Heart left ventricle (tissue), 16 donors: ENCODE measurements around the gene ZNF865. TPM values are rescaled to one million over a fixed set of nuclear protein-coding genes. Genes with fewer than 3 reads are reported as not detected.
A peak's percentile ranks its signal among the peaks of the same experiment; 100 is the strongest.

Source experiments
- ATAC-seq, 4 donors: fragments of 200-7000 bp; cut with Tn5 transposase; one replicate each; pipeline ENCODE4 v1.9.1; 2020 to 2022; ENCODE audit warnings: moderate library complexity in 4 of 4, mild to moderate bottlenecking in 3 of 4, moderate number of reproducible peaks in 1 of 4
- DNase-seq, 5 donors: peaks; one replicate each; pipeline ENCODE4 v3.0.0-alpha.2; 2020
- H3K27ac ChIP-seq, 12 donors: fragments of 200-600 bp; sonication (generic) in 4 of 12; one replicate each; pipeline versions ENCODE4 v1.5.0 to v1.8.0; 2016 to 2022; ENCODE audit warnings: mild to moderate bottlenecking in 2 of 12
- H3K27me3 ChIP-seq, 9 donors: fragments of 200-600 bp; sonication (generic) in 2 of 9; one replicate each; pipeline versions ENCODE4 v1.5.1 to v1.8.0; 2016 to 2022; ENCODE audit warnings: mild to moderate bottlenecking in 3 of 9
- H3K36me3 ChIP-seq, 9 donors: fragments of 200-600 bp; sonication (generic) in 2 of 9; one replicate each; pipeline versions ENCODE4 v1.5.0 to v1.8.0; 2018 to 2022; ENCODE audit warnings: mild to moderate bottlenecking in 2 of 9
- H3K4me1 ChIP-seq, 12 donors: fragments of 200-600 bp; sonication (generic) in 4 of 12; one replicate each; pipeline versions ENCODE4 v1.5.0 to v1.8.0; 2016 to 2022; ENCODE audit warnings: mild to moderate bottlenecking in 3 of 12
- H3K4me3 ChIP-seq, 12 donors: fragments of 200-600 bp; sonication (generic) in 4 of 12; one replicate each; pipeline versions ENCODE4 v1.5.0 to v1.8.0; 2017 to 2022; ENCODE audit warnings: mild to moderate bottlenecking in 9 of 12, moderate library complexity in 4 of 12
- H3K9me3 ChIP-seq, 12 donors: fragments of 200-600 bp; sonication (generic) in 4 of 12; one replicate each; pipeline versions ENCODE4 v1.5.0 to v1.8.0; 2016 to 2022; ENCODE audit warnings: mild to moderate bottlenecking in 1 of 12
- CTCF ChIP-seq, 12 donors: fragments of 200-600 bp; sonication (generic) in 4 of 12; IDR thresholded peaks; one replicate each; pipeline versions ENCODE4 v1.5.0 to v1.8.0; 2018 to 2022; ENCODE audit warnings: antibody characterized with exemption in 12 of 12, mild to moderate bottlenecking in 5 of 12
- POLR2A ChIP-seq, 2 donors: fragments of 450-650 bp; IDR thresholded peaks; one replicate each; pipeline ENCODE4 v1.6.1; 2017; ENCODE audit warnings: antibody characterized with exemption in 2 of 2, mild to moderate bottlenecking in 2 of 2, moderate library complexity in 2 of 2
- WGBS, 4 donors: extraction: QIAGEN DNeasy Blood & Tissue Kit in 2 of 4; methylation state at CpG; one replicate each; pipeline versions ENCODE4 v1.1.5 to v1.1.7; 2013 to 2018; 5-methylcytosine and 5-hydroxymethylcytosine counted together
- intact Hi-C, 10 donors: fragments of 100-400 bp; cut with DNase I; formaldehyde crosslinking; loops; one replicate each; pipeline versions ENCODE4 v1.11.1 to v1.14.2; 2022
- polyA plus RNA-seq, 2 donors: library from polyadenylated mRNA; stranded (reverse); fragments of 200-250 nt; gene quantifications; one replicate each; pipeline ENCODE4 v1.2.3, GENCODE V29; 2013
- total RNA-seq, 9 donors: library from RNA; depleted of rRNA in 2 of 9; stranded (reverse); fragments of >200 nt in 2 of 9; fragmentation: NEBNext Ultra II Directional in 3 of 9; extraction: Animal tissue kit (Norgen Biotek cat#: 25700) in 3 of 9; gene quantifications; one replicate each; pipeline versions ENCODE4 v1.1.0 to v1.2.4, GENCODE V29; 2016 to 2023
- donor health status: ischemic (EF 13 %, LVEDD 7.1; RV severe dilation, severe dysfunction).
- donor health status: healthy with polysubstance abuse.
- donor health status: DM: no; HTN: yes; CAD: no.
- donor health status: DM: no; HTN: no; CAD: no.
- donor health status: ischemic (EF 25% LVEDD 6.9; RV normal size, moderate dysfunction).
- donor health status: ischemic (EF 25% LVEDD 5.7; RV mildly dilated, moderate dysfunction).
- donor health status: healthy.
- donor health status: DM: yes; HTN: yes; CAD: no.
- donor health status: ischemic (EF 35%, LVEDD 5.7; RV mildly dilated, moderate dysfunction).
- donor health status: nonischemic (EF 11% LVEDD 7.7; RV severe dilation, severe dysfunction).
- donor health status: DM: yes; HTN: yes; CAD: no.
- donor health status: PGD.
- donor health status: ischemic (EF 29% LVEDD 5.4; RV normal size, mild dysfunction).
- donor health status: nonischemic (EF 23%, LVEDD 6.1; RV moderate dilation, normal function).

The ZNF865 gene
- total and polyA plus RNA-seq, 11 donors, result 11.4 to 24.3 (median 14.2) TPM

- H3K27me3 ChIP-seq, result no peaks in the 10 kb centered on the region
- peaks cover 0 to 6% (median 0%) of the 10 kb centered on the region in 9 donors for H3K36me3 ChIP-seq
- DNase-seq (peak in 2 of 5 donors; percentile 17 to 37), ATAC-seq (no peak)
- H3K9me3 ChIP-seq, result no peaks in the 10 kb centered on the region
- intact Hi-C loops, result loop anchor here in 2 of 10 donors (5.0 to 10.0 kb wide), 2 partner anchors 52 to 254 kb away; partner anchors contain the start of genes RPL28 (in 1 of the 2) and TMEM238 (in 1 of the 2)
- TF ChIP-seq CTCF (IDR thresholded peaks at IDR 0.05) (peak in 10 of 12 donors; percentile 20 to 56 (median 28)), POLR2A (IDR thresholded peaks at IDR 0.05) (peak in 1 of 2 donors; percentile 15)
- WGBS, 4 donors, result 82 to 86% (median 85%) methylated on average over 6 of the region's 6 CpGs
- H3K4me3 ChIP-seq, result no peak overlapping the region
- peak overlapping the region in 2 of 12 donors; percentile 84 to 96 for H3K27ac ChIP-seq
- H3K4me1 ChIP-seq, result peaks cover 15 to 81% (median 52%) of the 10 kb centered on the region in 12 donors
Measured at GRCh38 chr19:55638864-55639359, 33.5 kb downstream of the ZNF865 start.

- Histone ChIP-seq H3K4me1 (peaks cover 15 to 88% (median 57%) of the 10 kb centered on the region in 12 donors), H3K27me3 (no peaks in the 10 kb centered on the region), H3K36me3 (peaks cover 0 to 14% (median 5%) of the 10 kb centered on the region in 9 donors), H3K27ac (peak overlapping the region; percentile 83 to 96 (median 92)), H3K4me3 (peak overlapping the region; percentile 64 to 98 (median 84)), H3K9me3 (no peaks in the 10 kb centered on the region)
- DNase-seq, result peak; percentile 57 to 81 (median 69)
- TF ChIP-seq CTCF (IDR thresholded peaks at IDR 0.05) (peak; percentile 12 to 61 (median 40)), POLR2A (IDR thresholded peaks at IDR 0.05) (peak in 1 of 2 donors; percentile 24)
- intact Hi-C loops, result no loop called here
- peak in 3 of 4 donors; percentile 4 to 26 (median 12) for ATAC-seq
- 6 to 16% (median 11%) methylated on average over 13 to 38 of the region's 38 CpGs for WGBS, 4 donors
Measured at GRCh38 chr19:55640043-55640576, 34.7 kb downstream of the ZNF865 start.

- peak; percentile 11 to 73 (median 66) for ATAC-seq
- Histone ChIP-seq H3K4me3 (peak within 1 kb of the TSS; percentile 64 to 98 (median 84)), H3K27me3 (no peaks in the 10 kb centered on the region), H3K4me1 (peaks cover 13 to 87% (median 53%) of the 10 kb centered on the region in 12 donors), H3K9me3 (no peaks in the 10 kb centered on the region), H3K27ac (peak within 1 kb of the TSS; percentile 83 to 96 (median 92)), H3K36me3 (peaks cover 0 to 21% (median 11%) of the 10 kb centered on the region in 9 donors)
- intact Hi-C loops, result no loop called here
- WGBS, 4 donors, result 0 to 1% (median 1%) methylated on average over 22 to 89 of the region's 89 CpGs
- peak; percentile 71 to 86 (median 76) for DNase-seq
- TF ChIP-seq CTCF (IDR thresholded peaks at IDR 0.05), result no peak
- peak in 1 of 2 donors; percentile 15 for TF ChIP-seq POLR2A (IDR thresholded peaks at IDR 0.05)
Measured at GRCh38 chr19:55640577-55641425, 35.4 kb downstream of the ZNF865 start, which contains the start of gene ZNF580. Gene ZNF580 (plus strand): TSS chr19:55641002. CDS start chr19:55642509, 1,507 bp downstream.
